OCI-LY3 (cell line): ENCODE data around the gene MLST8.

Experiments
- EZH2phosphoT487 ChIP-seq: fragments of 200-600 bp; shearing (Covaris generic); IDR thresholded peaks from 2 replicates; pipeline ENCODE4 v1.6.1; 2018; ENCODE audit warnings: antibody characterized with exemption, mixed run types, low read depth
- TF ChIP-seq, protein P1 (sequence below): fragments of 200-600, 300-600 bp; sonication (generic); IDR thresholded peaks from 2 replicates; pipeline ENCODE4 v1.5.1; 2014; ENCODE audit warnings: antibody characterized with exemption, low read length, low read depth

- TF ChIP-seq, protein P1, sequence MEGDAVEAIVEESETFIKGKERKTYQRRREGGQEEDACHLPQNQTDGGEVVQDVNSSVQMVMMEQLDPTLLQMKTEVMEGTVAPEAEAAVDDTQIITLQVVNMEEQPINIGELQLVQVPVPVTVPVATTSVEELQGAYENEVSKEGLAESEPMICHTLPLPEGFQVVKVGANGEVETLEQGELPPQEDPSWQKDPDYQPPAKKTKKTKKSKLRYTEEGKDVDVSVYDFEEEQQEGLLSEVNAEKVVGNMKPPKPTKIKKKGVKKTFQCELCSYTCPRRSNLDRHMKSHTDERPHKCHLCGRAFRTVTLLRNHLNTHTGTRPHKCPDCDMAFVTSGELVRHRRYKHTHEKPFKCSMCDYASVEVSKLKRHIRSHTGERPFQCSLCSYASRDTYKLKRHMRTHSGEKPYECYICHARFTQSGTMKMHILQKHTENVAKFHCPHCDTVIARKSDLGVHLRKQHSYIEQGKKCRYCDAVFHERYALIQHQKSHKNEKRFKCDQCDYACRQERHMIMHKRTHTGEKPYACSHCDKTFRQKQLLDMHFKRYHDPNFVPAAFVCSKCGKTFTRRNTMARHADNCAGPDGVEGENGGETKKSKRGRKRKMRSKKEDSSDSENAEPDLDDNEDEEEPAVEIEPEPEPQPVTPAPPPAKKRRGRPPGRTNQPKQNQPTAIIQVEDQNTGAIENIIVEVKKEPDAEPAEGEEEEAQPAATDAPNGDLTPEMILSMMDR, result no peak
- TF ChIP-seq EZH2phosphoT487, result no peak
These were observed 19.2 kb upstream of the MLST8 start for GRCh38 chr16:2186064-2186463.
